Renal cortical epithelial cell (primary cell): Measurements from ENCODE around the gene HOXC9. TPM values are rescaled to one million over a fixed set of nuclear protein-coding genes. Genes with fewer than 3 reads are reported as not detected.
A peak's percentile ranks its signal among the peaks of the same experiment; 100 is the strongest.
"Not testable (repeated sequence)": the region's sequence is repeated elsewhere in the genome, so short reads cannot be mapped to it uniquely, and the experiment has no call there.

Experiments used
- DNase-seq: peaks from one replicate; pipeline ENCODE4 v3.0.0-alpha.2; 2011; ENCODE audit warnings: low read depth
- total RNA-seq: library from RNA; depleted of rRNA; stranded (reverse); fragments of >200 nt; gene quantifications from 2 replicates; pipeline ENCODE4 v1.2.3, GENCODE V29; 2014

The HOXC9 gene
- total RNA-seq, 1 donor from 2014 or later: 6.5 TPM

DNA sequence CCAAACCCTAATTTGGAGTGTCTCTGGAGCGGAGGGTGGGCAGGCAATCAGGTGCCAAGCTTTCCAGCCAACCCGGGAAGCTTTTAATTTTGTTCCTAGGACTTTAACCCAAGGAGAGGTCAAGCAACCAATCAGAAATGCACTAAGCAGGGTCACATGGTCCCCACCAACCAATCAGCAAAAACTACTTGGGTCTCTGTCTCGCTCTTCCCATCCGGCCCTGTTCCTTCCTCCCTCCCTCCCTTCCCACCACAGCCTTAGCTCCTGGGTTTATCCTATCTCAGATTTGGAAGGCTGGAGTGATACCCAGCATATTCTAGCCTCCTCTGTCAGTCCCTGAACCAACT, 40.2 kb downstream of the HOXC9 start:
- peak; percentile 37 for DNase-seq

DNA sequence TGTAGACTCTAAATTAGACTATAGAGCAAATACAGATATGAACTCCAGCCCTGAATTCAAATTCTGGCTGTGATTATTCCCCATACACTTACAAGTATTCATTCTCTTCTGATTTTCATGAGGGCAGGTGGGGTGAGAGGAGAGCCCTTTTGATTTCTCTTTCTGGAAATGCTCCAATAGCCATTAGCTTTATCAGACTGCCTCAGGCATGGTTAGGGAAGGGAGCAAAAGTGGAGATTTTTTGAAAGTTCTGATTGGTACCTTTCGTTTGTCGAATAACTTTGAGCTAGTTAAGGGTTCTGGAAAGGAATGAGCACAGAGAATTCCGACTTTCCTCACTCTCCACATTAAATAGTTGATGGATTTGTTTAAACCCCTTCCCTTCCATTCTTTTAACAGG, 40.7 kb downstream of the HOXC9 start:
- DNase-seq: no peak

DNA sequence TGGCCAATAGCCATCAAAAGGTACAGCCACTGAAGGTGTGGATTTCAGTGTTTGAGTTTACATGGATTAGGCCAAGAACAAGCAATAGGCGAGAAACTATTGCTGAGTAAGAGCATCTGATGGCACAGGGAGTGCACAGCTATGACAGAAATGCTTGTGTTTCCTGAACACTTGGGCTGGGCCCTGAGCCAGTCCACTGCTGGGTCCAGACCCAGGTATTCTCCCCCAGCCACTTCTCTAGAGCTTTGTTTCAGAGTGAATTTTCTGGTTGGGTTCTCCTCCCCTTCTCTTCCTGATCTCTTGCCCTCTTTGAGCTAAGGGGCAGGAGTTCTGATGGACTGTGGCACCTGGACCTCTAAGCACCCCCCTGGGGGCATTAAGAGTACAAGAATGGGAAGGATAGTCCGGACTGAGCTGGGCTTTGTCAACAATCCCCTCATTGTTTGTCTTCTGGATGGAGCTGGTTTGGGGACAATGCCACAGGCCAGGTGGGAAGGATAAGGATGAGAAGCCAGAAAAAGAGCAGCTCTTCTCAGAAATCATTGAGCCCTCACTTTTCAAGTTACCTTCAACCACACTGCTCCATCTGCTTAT, 41.2 kb downstream of the HOXC9 start:
- no peak for DNase-seq

DNA sequence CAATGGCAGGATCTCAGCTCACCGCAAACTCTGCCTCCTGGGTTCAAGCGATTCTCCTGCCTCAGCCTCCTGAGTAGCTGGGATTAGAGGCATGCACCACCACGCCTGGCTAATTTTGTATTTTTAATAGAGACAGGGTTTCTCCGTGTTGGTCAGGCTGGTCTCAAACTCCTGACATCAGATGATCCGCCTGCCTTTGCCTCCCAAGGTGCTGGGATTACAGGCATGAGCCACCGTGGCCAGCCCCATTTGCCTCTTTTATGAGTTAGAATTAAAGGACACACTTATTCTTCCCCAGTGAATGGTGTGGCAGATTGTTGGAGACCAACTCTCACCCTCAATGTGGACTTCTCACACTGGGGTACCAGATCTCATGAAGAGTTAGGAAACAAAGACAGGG, 42.1 kb downstream of the HOXC9 start:
- DNase-seq: not testable (repeated sequence)

DNA sequence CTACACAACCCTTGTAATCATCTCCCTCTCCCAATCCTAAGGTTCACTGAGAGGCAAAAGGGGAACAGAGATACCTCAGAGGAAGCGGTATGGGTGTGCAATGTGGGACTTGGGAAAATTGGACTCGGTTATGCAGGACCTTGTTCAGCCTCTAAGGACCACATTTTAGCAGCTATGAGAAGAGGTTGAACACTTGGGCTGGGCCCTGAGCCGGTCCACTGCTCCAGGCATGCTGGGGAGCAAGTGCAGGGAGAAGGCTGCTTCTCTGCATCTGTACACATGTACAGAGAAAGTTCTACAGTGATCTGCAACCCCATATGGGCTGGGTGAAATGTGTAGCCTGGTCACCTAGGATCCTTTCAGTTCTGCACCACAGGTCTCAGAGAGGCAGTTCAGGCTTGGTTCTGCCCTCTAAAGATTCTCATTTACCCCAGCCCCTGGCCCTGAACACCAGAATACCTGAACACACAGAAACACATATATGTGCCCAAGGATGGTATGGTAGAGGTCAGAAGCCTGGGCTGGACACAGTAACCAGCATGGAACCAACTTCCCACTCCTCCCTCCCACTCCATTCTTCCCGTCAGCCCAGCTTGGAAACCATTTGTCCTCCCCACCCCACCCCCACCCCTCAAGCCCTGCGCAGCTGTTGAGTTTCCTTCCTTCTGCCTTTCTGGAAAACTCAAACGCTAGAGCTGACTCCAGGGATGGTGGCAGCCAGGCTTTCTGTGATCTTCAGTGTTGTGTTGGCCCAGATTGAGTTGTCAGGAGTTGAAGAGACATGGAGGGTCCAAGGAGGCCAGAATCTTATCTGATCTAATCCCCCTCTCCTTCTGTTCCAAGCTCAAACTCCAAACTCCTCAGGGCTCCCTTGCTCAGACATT, 43.3 kb downstream of the HOXC9 start:
- no peak for DNase-seq

DNA sequence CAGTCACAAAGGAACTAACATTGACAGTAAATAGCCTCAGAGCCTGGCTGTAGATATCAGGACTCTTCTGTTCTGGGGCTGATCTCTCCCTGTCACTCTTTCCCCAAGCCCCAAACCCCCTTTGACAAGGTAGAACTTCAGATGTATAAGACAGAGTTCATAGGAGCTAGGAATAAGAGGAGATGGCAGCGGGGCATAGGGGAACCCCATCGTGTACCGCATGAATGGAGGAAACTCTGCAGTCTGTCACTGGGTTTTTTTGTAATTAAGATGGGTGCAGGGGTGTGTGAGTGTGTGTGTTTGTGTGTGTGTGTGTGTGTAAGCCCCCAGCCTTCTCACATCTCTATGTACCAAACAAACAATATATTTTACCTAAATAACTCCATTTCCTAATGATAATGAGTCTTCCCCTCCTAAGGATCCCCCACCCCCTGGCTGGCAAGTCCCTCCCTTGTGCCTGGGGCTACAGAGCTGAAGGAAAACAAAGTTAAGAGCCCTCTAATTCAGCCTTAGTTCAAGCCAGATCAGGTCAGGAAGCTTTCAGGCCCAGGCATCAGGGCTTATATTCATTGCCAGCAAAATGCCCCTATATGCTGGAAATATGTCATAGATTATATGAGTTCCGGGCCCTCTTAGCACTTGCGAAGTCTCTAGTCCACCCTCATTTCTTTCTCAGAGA, 44.6 kb downstream of the HOXC9 start:
- no peak for DNase-seq

DNA sequence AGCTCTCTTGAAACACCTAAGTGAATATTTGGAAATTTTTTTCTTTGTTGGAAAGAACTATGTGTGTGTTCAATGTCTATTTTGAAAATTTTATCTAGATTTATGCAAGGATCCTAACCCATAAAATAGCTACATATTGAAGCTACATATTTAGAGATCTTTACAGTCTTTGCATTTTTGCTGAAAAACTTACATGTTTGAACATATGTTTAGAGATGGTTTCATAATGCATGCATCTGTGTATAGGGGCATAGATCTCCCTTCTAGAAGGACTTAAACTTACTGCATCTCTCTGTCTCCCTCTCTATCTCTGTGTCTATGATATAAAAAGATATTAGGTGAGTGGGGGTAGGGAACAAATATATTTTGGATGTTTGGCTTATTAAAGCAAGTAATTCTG, 45.4 kb downstream of the HOXC9 start:
- no peak for DNase-seq

DNA sequence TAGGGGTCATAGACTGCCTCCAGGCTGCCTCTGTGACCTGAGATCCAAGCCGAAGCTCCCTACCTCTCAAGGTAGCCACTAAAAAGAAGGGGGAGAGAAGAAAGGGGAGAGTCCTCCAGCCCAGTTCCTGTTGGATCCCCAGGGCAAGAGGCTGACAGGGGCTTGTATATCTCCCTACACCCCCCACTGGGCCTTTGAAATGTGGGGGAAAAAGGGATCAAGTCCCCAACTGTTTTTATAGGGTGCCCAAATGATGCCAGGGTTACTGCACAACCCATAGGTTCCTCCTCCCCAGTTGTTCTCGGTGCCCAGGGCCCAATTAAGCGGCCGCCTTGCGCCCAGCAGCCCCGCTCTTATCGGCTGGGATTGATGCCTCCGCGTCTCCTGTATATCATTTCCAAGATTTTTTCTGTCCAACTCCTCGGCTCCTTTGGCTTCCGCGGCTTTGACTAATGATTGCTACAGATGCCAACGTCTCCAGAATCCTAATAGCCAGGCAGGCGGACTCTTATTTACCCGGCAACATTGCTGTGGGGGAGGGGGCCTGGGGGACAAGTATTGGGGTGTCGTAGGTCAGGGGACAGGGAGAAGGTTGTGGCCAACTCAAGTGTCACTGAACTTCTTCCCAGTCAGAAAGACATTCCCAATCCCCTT, 46.0 kb downstream of the HOXC9 start:
- DNase-seq: no peak

DNA sequence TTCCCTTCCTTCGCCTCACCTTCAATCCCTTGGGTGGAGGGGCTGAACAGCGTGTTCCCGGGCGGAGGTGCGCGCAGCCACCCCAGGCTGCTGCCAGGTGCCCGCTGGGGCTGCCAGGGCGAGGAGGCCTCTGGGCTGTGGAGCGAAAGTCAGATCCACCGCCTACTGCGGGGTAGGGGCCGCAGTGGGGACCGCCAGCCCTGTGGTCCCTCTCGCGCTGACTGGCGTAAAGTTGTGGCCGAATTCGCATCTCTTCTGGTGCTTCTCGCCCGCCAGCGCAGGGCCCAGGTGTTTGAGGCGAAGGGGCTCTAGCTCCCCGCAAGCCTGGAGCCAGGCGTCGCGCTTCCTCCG, 46.8 kb downstream of the HOXC9 start:
- no peak for DNase-seq

DNA sequence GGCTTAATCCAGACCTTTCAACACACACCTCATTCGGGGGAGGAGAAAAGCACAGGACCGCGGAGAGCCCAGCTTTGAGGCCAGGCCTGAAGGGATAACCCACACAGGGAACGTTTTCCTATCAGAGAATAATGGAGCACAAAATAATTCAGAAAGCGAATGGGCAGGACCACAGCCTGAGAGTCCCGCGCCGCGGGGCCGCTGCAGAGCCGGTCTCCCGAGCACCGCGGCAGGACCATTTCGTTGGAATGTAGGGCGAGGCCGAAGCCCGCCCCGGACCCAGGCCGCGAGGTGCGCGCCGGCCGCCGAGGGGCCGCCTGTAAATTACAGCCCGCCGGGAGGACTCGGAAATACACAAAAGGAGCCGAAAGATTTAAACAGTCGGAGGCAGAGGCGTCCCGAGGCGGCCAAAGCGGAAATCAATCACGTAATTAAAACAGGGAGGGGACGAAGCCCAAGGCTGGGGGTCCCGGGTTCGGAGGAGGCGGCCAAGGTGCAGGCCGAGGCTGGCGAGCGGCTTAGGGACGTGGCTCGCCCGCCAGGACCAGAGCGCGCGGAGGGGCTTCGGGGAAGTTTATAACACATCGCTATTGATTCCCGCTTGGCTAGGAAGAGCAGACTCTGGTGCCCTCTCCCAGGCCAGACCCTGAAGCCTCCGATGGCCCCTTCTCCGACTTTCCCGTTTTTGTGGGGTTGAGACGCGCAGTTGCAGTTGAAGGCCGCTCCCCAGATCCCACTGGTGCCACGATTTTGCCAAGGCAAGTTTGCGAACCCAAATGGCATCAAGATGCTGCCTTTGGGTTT, 47.4 kb downstream of the HOXC9 start:
- DNase-seq: no peak

DNA sequence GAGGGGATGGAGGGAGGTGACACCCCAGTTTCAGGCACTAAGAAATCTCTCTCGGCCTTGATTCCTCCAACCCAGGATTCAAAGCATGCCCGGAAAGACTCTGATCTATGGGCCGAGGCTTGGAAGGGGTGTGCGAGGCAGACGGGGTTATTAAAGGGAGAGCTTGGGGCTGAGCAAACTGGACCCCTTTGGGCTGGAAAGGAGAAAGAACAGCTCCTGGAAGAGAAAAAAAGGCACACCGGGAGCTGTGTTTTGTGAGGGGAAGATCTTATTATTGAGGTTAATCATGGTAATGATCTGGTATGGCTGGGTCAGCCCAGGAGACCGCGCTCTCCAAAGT, 48.0 kb downstream of the HOXC9 start:
- no peak for DNase-seq

DNA sequence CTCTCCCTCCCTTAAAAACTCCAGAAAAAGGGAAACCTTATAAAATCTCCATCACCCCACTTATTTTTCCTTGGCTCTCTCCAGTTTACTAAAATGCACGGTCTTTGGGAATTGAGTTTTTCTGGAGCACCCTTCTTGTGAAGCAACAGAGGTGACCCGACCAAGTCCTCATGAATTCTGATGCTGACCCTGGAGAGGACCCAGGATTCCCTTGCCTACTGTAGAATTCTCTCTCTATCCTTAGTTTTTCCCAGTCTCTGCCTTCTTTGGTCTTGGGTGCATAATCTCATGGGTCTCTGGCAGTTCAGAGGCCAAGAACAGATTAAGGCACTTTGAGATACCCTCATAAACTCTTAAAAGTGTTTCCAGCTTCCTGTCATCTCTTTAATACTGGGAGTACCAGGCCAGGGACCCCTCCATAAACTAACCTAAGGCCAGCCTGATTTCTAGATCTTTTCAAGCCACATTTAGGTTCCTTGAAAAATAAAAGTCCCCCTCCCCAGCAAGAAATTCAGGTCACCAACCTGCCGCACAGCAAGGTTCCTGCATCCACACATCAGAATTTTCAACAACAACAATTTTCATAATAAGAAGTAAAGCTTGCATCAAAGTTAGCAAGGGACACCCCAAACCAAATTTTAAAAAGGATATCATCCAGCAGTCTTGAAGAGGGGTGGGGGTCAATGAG, 48.6 kb downstream of the HOXC9 start:
- no peak for DNase-seq

DNA sequence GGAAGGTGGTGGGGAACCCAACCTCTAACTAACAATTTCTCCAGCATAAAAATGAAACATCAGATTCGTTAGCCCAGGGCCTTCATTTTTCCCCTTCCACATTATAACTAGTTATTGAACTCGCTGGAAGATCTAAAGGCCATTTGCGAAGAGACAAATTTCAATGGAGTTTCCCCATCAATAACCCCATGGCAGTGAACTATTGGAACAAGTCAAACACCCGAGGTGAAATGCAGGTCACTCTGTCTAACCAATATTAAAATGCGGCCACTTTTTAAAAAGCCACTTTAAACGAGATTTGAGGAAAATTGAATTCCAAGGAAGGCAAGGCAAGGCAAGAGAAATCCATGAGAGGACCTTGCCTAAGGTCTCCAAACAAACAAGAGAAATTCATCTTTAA, 49.1 kb downstream of the HOXC9 start:
- no peak for DNase-seq

DNA sequence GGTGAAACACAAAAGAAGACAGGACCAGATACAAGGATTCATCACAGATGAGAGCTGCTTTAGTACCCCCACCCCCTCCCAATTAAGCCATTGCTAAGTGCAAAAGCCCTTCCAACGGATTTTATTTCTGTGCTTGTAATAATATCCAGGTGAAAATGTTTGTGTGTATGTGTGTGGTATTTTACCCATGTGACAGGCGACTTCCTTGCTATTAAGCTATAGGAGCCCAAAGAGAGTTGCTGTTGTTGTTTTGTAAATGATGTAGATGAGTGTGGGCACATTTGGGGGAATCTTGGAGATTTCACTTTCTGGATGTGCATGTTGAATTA, 50.5 kb downstream of the HOXC9 start:
- no peak for DNase-seq

DNA sequence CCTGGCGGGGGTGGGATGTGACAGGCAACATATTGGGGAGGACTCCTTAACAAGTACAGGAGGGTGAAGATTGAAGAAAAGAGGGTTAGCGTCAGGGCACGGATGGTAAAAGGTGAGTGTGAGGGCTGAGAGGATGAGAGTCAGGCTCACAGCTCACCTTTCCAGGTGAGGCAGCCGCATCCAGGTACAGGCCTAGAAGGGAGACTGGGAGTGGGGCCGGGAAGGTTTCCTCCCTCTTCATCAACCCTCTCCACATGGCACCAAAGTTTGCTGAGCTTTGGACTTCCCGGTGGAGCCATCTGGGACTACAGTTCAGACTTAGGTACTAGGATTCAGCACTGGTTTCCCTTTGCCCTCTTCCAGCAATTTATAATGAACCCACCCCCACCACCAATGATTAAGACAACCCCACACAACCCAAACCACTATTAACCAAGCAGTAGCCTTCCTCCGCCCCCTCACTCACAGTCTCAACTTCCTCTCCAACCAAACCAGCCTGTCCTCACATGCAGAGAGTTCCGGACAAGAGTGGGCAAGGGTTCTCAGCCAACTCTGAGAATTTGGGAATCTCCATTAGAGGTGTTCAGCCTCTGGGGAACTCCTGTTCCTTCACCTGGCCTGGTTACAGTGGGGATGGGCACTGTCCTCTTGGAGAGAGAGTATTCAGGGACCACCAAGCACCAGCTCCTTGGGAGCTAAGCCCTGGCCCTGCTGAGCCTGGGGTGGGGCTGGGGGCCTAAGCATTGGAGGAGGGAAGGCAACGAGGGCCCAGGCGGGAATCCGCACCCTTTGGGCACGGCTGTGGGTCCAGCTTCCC, 51.3 kb downstream of the HOXC9 start:
- peak; percentile 31 for DNase-seq

DNA sequence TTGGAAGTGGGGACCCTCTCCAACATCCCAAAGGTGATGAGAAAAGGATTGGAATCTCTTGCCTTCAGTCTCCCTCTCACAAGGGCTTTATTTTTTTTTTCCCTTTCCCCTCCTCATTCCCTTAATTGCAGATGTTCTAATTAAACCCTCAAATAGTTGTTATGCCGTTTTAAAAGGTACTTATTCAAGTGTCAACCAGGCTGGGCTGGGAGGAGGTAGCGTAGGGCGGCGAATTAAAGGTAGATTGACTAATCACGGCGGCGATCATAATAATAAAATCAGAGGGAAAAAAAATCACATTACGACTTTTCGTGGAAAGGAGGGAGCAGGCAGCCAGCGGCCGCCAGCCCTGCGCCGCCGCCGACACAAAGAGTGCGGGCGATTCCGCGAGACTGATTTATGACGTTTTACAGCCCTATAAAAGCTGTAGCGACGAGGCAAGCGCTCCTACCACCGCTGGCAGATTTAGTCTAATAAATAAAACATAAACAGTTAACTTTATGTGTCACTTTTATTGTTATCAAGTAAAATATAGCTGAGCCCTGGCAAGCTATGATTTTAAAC, 52.0 kb downstream of the HOXC9 start:
- DNase-seq: no peak

DNA sequence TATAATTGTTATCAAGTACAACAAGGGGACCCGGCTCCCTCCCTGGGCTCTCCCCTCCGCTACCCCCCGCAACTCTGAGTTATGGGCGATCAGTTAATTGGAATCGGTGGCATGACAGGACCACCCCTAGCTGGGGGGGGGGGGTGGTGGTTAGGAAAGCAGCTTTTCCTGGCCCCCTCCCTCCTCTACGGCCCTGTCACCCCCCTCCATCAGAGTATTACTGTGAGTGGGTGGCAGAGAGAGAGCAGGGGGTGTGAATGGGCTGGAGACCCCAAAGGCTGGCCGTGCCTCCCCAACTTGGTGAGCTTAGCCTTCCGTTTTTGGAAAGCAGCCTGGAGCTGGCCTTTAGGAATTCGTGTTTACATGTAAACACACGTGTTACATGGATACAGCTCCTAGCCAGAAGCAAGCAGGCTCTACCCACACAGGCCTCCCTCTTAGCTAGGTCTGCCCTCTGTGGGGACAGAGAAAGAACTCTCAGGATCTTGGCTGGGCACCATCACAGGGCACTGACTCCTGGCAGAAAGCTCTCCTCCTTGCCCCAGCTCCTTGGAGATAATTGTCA, 52.6 kb downstream of the HOXC9 start:
- peak; percentile 62 for DNase-seq
